ENCODE measurements around the gene SENP8.

The SENP8 gene

DNA sequence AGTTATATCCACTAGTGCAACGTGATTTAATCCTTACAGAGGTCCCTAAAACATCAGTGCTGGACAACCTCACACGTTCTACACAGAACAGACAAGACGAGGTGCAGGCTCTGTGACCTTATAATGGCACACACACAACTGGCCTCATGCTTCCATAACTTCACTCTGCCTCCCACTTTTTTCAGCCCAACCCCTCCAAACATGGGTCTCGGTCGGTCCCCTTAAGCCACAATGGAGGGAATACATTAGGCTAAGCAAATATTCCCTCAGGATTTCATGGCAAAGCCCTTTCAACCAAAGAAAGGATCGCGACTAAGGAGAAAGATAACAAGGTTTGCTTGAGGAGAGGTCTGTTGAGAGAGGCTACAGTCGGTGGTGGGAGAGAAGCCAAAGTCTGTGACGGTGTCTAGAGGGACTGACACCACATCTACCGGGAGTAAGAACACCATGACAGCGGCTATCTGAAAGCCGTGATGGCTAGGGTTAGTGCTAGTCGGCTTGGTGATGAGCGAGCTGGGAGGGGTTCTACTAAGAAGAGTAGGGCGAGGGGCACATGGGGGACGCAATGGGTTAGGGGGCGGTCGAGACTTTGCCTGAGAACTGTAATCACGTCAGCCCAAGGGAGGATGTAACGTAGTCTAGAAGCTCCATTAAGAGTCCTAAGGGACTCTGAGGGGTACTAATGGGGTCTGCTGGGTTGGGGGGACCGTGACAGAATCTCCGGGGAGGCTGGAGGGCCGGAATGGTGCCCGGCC, 1.3 kb upstream of the SENP8 start:
- peak; percentile 67 for FAIRE-seq
- DNase-seq (ENCODE audit: insufficient read length): no peak

DNA sequence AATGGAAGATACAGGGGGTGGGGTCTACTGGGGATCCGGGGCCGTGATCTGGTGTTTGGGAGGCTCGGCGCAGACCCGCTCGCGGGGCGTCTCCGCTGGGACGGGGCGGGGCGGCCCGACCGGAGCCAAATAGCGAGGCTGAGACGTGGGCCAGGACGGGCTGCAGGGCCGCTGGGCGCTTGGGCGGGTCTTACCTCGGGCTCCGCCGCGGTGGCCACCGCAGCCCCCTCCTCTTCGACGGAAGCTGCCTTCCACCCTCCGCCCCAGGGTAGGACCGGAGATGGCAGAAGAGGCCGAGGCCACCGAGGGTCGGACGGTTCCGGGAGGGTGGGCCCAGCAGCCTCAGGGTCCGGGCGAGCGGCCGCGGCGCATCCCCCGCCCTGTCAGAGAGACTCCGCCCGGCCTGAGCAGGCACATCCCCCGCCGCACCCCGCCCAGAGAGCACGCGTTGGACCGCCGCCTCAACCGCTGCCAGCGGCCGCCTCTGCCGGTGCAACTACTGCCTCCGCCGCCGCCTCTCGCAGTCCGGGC, 652 bp upstream of the SENP8 start:
- FAIRE-seq: no peak
- peak; percentile 47 for DNase-seq (ENCODE audit: insufficient read length)
- TF ChIP-seq POLR2A (IDR thresholded peaks at IDR 0.05; ENCODE audit: low read depth, low read length) (no peak), TAF1 (IDR thresholded peaks at IDR 0.05; ENCODE audit: borderline replicate concordance, low read depth, low read length) (no peak), POLR2AphosphoS5 (IDR thresholded peaks at IDR 0.05; ENCODE audit: low read depth, low read length) (no peak)

More for the DNA sequence above, 1.3 kb upstream of the SENP8 start:
- TF ChIP-seq POLR2AphosphoS5 (IDR thresholded peaks at IDR 0.05; ENCODE audit: low read depth, low read length): no peak
- no peak for TF ChIP-seq POLR2A (IDR thresholded peaks at IDR 0.05; ENCODE audit: low read depth, low read length)
- no peak for TF ChIP-seq TAF1 (IDR thresholded peaks at IDR 0.05; ENCODE audit: borderline replicate concordance, low read depth, low read length)

DNA sequence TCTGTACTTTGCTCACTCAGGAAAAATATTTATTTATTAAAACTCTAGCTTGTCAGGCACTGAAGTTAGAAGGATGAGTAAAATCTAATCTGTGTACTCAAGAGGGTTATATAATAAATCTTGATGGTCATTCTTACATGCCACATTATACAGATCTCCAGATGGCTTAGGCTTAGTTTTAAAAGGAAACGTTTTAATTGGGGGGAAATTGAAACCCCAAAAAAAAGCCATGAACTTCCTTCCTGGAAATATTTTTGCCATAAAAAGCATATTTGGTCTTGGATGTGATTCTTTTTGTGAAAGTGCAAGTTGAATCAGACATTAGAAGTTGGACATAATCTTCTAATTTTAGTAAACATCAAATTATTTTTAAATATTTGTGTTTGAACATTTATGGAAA, 6.0 kb downstream of the SENP8 start:
- no peak for FAIRE-seq
- DNase-seq (ENCODE audit: insufficient read length): no peak
- TF ChIP-seq TAF1 (IDR thresholded peaks at IDR 0.05; ENCODE audit: borderline replicate concordance, low read depth, low read length) (no peak), POLR2AphosphoS5 (IDR thresholded peaks at IDR 0.05; ENCODE audit: low read depth, low read length) (no peak), POLR2A (IDR thresholded peaks at IDR 0.05; ENCODE audit: low read depth, low read length) (no peak)

- no peak for DNase-seq (ENCODE audit: insufficient read length)
- TF ChIP-seq POLR2AphosphoS5 (IDR thresholded peaks at IDR 0.05; ENCODE audit: low read depth, low read length) (no peak), POLR2A (IDR thresholded peaks at IDR 0.05; ENCODE audit: low read depth, low read length) (no peak), TAF1 (IDR thresholded peaks at IDR 0.05; ENCODE audit: borderline replicate concordance, low read depth, low read length) (no peak)
- no peak for FAIRE-seq
Observed at GRCh38 chr15:72127724-72128322, 9.6 kb downstream of the SENP8 start.

- DNase-seq (ENCODE audit: insufficient read length) (no peak), FAIRE-seq (no peak)
- TF ChIP-seq POLR2AphosphoS5 (IDR thresholded peaks at IDR 0.05; ENCODE audit: low read depth, low read length): no peak
Observed at GRCh38 chr15:72128359-72128758, 10.2 kb downstream of the SENP8 start.

- FAIRE-seq (no peak), DNase-seq (ENCODE audit: insufficient read length) (no peak)
Observed at GRCh38 chr15:72130272-72130671, 12.1 kb downstream of the SENP8 start.

GRCh38 chr15:72131922-72132321, 13.7 kb downstream of the SENP8 start:
- DNase-seq (ENCODE audit: insufficient read length) (no peak), FAIRE-seq (peak; percentile 60)
- TF ChIP-seq POLR2AphosphoS5 (IDR thresholded peaks at IDR 0.05; ENCODE audit: low read depth, low read length) (no peak), POLR2A (IDR thresholded peaks at IDR 0.05; ENCODE audit: low read depth, low read length) (no peak), TAF1 (IDR thresholded peaks at IDR 0.05; ENCODE audit: borderline replicate concordance, low read depth, low read length) (no peak)

More at GRCh38 chr15:72130272-72130671, 12.1 kb downstream of the SENP8 start:
- TF ChIP-seq POLR2AphosphoS5 (IDR thresholded peaks at IDR 0.05; ENCODE audit: low read depth, low read length) (no peak), TAF1 (IDR thresholded peaks at IDR 0.05; ENCODE audit: borderline replicate concordance, low read depth, low read length) (no peak)

- TF ChIP-seq POLR2AphosphoS5 (IDR thresholded peaks at IDR 0.05; ENCODE audit: low read depth, low read length) (no peak), TAF1 (IDR thresholded peaks at IDR 0.05; ENCODE audit: borderline replicate concordance, low read depth, low read length) (no peak), POLR2A (IDR thresholded peaks at IDR 0.05; ENCODE audit: low read depth, low read length) (no peak)
- no peak for FAIRE-seq
- no peak for DNase-seq (ENCODE audit: insufficient read length)
Observed at GRCh38 chr15:72133211-72133610, 15.0 kb downstream of the SENP8 start.

GRCh38 chr15:72135719-72136118, 17.5 kb downstream of the SENP8 start:
- no peak for TF ChIP-seq POLR2AphosphoS5 (IDR thresholded peaks at IDR 0.05; ENCODE audit: low read depth, low read length)
- no peak for TF ChIP-seq TAF1 (IDR thresholded peaks at IDR 0.05; ENCODE audit: borderline replicate concordance, low read depth, low read length)
- TF ChIP-seq POLR2A (IDR thresholded peaks at IDR 0.05; ENCODE audit: low read depth, low read length): no peak
- DNase-seq (ENCODE audit: insufficient read length) (no peak), FAIRE-seq (no peak)

DNA sequence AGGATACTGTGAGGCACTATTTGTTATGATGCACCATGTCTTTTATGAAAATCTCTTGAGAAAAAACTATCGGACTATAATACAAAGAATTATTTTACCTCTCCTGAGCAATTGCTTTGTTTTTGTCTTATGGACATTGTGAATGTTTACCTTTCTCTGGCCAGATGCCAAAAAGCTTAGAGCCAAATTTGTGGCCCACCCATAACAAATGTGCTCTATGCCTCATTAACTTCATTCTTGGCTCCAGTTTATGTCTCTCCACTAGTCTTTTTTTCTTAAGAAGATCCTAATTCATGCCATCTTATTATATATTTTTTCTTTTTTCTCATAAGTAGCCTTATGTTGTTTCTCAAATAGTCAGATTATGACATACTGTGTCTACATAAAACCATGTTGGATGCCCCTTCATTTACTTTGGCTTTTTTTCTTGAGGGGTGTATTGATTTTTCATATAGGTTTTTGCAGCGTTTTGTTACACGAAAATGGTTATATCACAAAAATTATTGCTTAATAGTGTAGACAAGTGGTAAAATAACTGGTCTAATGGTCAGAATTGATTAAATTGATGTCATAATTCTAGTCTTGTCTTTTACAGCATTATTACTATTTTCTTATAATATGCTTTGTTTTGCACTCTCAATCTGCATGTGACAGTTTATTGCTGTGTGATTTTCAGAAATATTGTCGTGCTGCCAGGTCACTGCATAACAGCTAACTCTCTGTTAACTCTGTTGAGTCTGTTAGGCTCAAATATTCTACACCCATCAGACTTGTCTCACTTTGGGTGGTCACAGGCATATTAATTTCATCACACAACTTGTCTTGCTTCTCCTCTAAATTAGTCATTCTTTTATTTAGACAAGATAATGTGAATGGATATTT, 18.2 kb downstream of the SENP8 start:
- TF ChIP-seq TAF1 (IDR thresholded peaks at IDR 0.05; ENCODE audit: borderline replicate concordance, low read depth, low read length) (no peak), POLR2A (IDR thresholded peaks at IDR 0.05; ENCODE audit: low read depth, low read length) (no peak), POLR2AphosphoS5 (IDR thresholded peaks at IDR 0.05; ENCODE audit: low read depth, low read length) (no peak)
- FAIRE-seq (no peak), DNase-seq (ENCODE audit: insufficient read length) (no peak)

DNA sequence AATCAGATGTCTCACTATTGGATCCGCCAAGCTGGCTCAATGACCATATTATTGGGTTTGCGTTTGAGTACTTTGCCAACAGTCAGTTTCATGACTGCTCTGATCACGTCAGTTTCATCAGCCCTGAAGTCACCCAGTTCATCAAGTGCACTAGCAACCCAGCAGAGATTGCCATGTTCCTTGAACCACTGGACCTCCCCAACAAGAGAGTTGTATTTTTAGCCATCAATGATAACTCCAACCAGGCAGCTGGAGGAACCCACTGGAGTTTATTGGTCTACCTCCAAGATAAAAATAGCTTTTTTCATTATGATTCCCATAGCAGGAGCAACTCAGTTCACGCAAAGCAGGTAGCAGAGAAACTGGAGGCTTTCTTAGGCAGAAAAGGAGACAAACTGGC, 21.5 kb downstream of the SENP8 start:
- no peak for TF ChIP-seq TAF1 (IDR thresholded peaks at IDR 0.05; ENCODE audit: borderline replicate concordance, low read depth, low read length)
- TF ChIP-seq POLR2AphosphoS5 (IDR thresholded peaks at IDR 0.05; ENCODE audit: low read depth, low read length): no peak
- TF ChIP-seq POLR2A (IDR thresholded peaks at IDR 0.05; ENCODE audit: low read depth, low read length): no peak
- no peak for DNase-seq (ENCODE audit: insufficient read length)
- FAIRE-seq: no peak
